DOHH2 (cell line): ENCODE measurements around the gene SLC12A7.

Experiments
- H3F3A ChIP-seq: fragments of 200-600 bp; sonication (generic), shearing (Covaris generic); 2 replicates; pipeline ENCODE4 v1.6.0; 2016; ENCODE audit warnings: antibody characterized with exemption, mild to moderate bottlenecking; ENCODE audit not compliant: control insufficient read depth, insufficient read depth
- H3K27ac ChIP-seq: fragments of 200-600 bp; sonication (generic); 2 replicates; pipeline ENCODE4 v1.5.1; 2014; ENCODE audit warnings: low read depth, mild to moderate bottlenecking, low read length, moderate library complexity
- H3K27me3 ChIP-seq: fragments of 200-600 bp; sonication (generic); 2 replicates; pipeline ENCODE4 v1.6.1; 2014; ENCODE audit warnings: mild to moderate bottlenecking, low read length, mixed read lengths; ENCODE audit not compliant: control insufficient read depth
- H3K36me3 ChIP-seq: fragments of 200-600 bp; sonication (generic); 2 replicates; pipeline ENCODE4 v1.6.1; 2014; ENCODE audit warnings: mild to moderate bottlenecking, low read length, moderate library complexity, mixed read lengths; ENCODE audit not compliant: control insufficient read depth
- H3K4me1 ChIP-seq: fragments of 200-600 bp; sonication (generic); 2 replicates; pipeline ENCODE4 v1.6.1; 2014; ENCODE audit warnings: mild to moderate bottlenecking, low read length, mixed read lengths; ENCODE audit not compliant: control insufficient read depth
- H3K4me2 ChIP-seq: fragments of 200-600 bp; sonication (generic); 2 replicates; pipeline ENCODE4 v1.6.0; 2014; ENCODE audit warnings: mild to moderate bottlenecking, low read length, moderate library complexity
- H3K4me3 ChIP-seq: fragments of 200-600 bp; sonication (generic); 2 replicates; pipeline ENCODE4 v1.5.1; 2014; ENCODE audit warnings: mild to moderate bottlenecking, low read length, mixed read lengths
- H3K79me2 ChIP-seq: fragments of 200-600 bp; sonication (generic); 2 replicates; pipeline ENCODE4 v1.6.1; 2014; ENCODE audit warnings: mild to moderate bottlenecking, low read length, mixed read lengths; ENCODE audit not compliant: control insufficient read depth
- H3K9me2 ChIP-seq: fragments of 200-600 bp; sonication (generic); replicated peaks from 2 replicates; pipeline ENCODE4 v1.6.1; 2014; ENCODE audit warnings: mild to moderate bottlenecking, low read length, mixed read lengths; ENCODE audit not compliant: control insufficient read depth
- H3K9me3 ChIP-seq: fragments of 200-600 bp; sonication (generic); 2 replicates; pipeline ENCODE4 v1.6.1; 2014; ENCODE audit warnings: antibody characterized with exemption, low read length, mixed read lengths; ENCODE audit not compliant: control insufficient read depth, insufficient read depth
- H4K20me1 ChIP-seq: fragments of 200-600 bp; sonication (generic); 2 replicates; pipeline ENCODE4 v1.6.0; 2014; ENCODE audit warnings: low read depth, mild to moderate bottlenecking, antibody characterized with exemption, low read length, moderate library complexity; ENCODE audit not compliant: control insufficient read depth, insufficient read depth
- EZH2phosphoT487 ChIP-seq: fragments of 200-600 bp; sonication (generic); IDR thresholded peaks from 2 replicates; pipeline ENCODE4 v1.6.1; 2017; ENCODE audit warnings: borderline replicate concordance, mild to moderate bottlenecking, antibody characterized with exemption, low read length, moderate library complexity, mixed read lengths
- TF ChIP-seq, protein P1 (sequence below): fragments of 200-600 bp; sonication (generic); IDR thresholded peaks from one replicate; pipeline ENCODE4 v1.5.1; 2014; ENCODE audit warnings: antibody characterized with exemption, mild to moderate bottlenecking, low read depth, low read length; ENCODE audit not compliant: poor library complexity, severe bottlenecking

Gene SLC12A7

DNA sequence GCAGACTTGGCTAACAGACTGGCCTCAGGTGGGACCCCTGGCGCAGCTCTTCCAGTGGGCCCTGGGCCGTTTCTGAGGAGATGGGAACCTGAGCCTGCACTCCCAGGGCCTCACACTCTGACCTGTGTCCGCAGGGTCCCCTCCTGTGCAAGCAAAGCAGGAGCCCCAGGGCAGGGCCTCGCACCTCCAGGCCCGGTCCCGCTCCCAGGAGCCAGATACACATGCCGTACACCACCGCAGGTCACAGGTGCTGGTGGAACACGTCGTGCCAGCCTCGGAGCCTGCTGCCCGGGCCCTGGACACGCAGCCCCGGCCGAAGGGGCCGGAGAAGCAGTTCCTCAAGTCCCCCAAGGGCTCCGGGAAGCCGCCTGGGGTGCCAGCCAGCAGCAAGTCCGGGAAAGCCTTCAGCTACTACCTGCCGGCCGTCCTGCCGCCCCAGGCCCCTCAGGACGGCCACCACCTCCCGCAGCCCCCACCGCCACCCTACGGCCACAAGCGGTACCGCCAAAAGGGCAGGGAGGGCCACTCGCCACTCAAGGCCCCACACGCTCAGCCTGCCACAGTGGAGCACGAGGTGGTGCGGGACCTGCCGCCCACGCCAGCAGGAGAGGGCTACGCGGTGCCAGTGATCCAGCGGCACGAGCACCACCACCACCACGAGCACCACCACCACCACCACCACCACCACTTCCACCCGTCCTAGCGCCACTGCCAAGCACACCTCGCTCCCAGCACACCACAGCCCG lies 74.0 kb downstream of the SLC12A7 start:
- Histone ChIP-seq H3K9me2 (no peaks in the 10 kb centered on the region), H4K20me1 (no peaks in the 10 kb centered on the region), H3K36me3 (no peaks in the 10 kb centered on the region), H3K4me2 (no peak overlapping the region), H3F3A (no peaks in the 10 kb centered on the region), H3K27ac (no peak overlapping the region), H3K9me3 (peaks cover 9% of the 10 kb centered on the region; the same call in 1 of the 2 replicates), H3K4me3 (no peak overlapping the region), H3K27me3 (no peaks in the 10 kb centered on the region), H3K4me1 (no peaks in the 10 kb centered on the region), H3K79me2 (no peaks in the 10 kb centered on the region)
- TF ChIP-seq, protein P1, sequence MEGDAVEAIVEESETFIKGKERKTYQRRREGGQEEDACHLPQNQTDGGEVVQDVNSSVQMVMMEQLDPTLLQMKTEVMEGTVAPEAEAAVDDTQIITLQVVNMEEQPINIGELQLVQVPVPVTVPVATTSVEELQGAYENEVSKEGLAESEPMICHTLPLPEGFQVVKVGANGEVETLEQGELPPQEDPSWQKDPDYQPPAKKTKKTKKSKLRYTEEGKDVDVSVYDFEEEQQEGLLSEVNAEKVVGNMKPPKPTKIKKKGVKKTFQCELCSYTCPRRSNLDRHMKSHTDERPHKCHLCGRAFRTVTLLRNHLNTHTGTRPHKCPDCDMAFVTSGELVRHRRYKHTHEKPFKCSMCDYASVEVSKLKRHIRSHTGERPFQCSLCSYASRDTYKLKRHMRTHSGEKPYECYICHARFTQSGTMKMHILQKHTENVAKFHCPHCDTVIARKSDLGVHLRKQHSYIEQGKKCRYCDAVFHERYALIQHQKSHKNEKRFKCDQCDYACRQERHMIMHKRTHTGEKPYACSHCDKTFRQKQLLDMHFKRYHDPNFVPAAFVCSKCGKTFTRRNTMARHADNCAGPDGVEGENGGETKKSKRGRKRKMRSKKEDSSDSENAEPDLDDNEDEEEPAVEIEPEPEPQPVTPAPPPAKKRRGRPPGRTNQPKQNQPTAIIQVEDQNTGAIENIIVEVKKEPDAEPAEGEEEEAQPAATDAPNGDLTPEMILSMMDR: no peak
- TF ChIP-seq EZH2phosphoT487: no peak

DNA sequence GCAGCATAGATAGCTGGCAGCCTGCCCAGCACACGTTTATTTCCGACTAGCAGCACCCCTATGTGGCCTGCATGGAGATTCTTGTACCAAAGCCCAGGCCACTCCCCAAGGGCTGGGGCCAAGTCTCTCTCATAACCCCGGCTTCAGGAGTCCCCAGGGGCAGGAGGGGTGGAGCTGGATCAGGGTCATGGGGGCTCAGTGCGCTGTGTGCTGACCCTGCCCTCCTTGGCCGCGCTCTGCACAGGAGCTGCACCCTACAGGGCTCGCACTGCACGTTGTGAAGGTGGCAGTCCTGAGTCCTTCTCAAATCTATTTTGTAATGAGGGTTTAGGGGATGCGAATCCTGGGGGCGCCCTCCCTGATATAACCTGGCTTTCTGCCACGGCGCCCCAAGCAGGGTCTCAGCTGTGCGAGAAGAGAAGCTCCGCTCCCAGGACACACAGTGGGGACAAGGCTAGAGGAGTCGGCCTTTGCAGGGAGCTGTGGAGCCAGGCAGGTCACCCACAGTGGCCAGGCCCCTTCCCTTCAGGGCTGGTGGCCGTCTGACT lies 74.7 kb downstream of the SLC12A7 start:
- H3K36me3 ChIP-seq: no peaks in the 10 kb centered on the region
- H3K4me2 ChIP-seq: no peak overlapping the region
- H3K9me2 ChIP-seq: no peaks in the 10 kb centered on the region
- no peak overlapping the region for H3K4me3 ChIP-seq
- H3K27me3 ChIP-seq: no peaks in the 10 kb centered on the region
- no peaks in the 10 kb centered on the region for H3K79me2 ChIP-seq
- no peaks in the 10 kb centered on the region for H3K4me1 ChIP-seq
- peaks cover 6% of the 10 kb centered on the region; the same call in 1 of the 2 replicates for H3K9me3 ChIP-seq
- H4K20me1 ChIP-seq: no peaks in the 10 kb centered on the region
- TF ChIP-seq, protein P1: no peak
- no peak for TF ChIP-seq EZH2phosphoT487
- H3K27ac ChIP-seq: no peak overlapping the region
- H3F3A ChIP-seq: no peaks in the 10 kb centered on the region

DNA sequence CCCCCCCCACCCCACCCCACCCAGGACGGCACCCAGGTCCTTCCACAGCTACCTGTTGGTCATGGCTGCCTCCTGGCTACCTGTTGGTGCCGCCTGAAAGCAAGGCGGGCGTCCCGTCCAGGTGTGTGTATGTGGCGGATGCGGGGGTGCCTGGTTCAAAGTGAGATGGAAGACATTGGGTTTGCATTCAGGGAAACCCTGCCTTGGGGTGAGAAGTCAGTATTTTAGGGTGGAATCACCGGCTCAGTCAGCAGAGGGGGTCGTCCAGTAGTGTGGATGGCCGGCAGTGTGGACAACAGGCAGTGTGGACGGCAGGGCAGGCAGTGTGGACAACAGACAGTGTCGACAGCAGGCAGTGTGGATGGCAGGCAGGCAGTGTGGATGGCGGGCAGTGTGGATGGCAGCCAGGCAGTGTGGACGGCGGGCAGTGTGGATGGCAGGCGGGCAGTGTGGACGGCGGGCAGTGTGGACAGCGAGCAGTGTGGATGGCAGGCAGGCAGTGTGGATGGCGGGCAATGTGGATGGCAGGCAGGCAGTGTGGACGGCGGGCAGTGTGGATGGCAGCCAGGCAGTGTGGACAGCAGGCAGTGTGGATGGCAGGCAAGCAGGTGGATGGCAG lies 75.2 kb downstream of the SLC12A7 start:
- Histone ChIP-seq H3K27me3 (no peaks in the 10 kb centered on the region), H3K79me2 (no peaks in the 10 kb centered on the region), H3K4me3 (no peak overlapping the region), H3K4me2 (no peak overlapping the region), H3K27ac (no peak overlapping the region), H3K36me3 (no peaks in the 10 kb centered on the region), H3F3A (no peaks in the 10 kb centered on the region), H3K9me2 (no peaks in the 10 kb centered on the region), H3K4me1 (no peaks in the 10 kb centered on the region), H4K20me1 (no peaks in the 10 kb centered on the region), H3K9me3 (peaks cover 6% of the 10 kb centered on the region; the same call in 1 of the 2 replicates)
- TF ChIP-seq, protein P1: no peak
- no peak for TF ChIP-seq EZH2phosphoT487
